Measurements from ENCODE around the gene IER2.
"Not testable (repeated sequence)": the region's sequence is repeated elsewhere in the genome, so short reads cannot be mapped to it uniquely, and the experiment has no call there.

The IER2 gene

DNA sequence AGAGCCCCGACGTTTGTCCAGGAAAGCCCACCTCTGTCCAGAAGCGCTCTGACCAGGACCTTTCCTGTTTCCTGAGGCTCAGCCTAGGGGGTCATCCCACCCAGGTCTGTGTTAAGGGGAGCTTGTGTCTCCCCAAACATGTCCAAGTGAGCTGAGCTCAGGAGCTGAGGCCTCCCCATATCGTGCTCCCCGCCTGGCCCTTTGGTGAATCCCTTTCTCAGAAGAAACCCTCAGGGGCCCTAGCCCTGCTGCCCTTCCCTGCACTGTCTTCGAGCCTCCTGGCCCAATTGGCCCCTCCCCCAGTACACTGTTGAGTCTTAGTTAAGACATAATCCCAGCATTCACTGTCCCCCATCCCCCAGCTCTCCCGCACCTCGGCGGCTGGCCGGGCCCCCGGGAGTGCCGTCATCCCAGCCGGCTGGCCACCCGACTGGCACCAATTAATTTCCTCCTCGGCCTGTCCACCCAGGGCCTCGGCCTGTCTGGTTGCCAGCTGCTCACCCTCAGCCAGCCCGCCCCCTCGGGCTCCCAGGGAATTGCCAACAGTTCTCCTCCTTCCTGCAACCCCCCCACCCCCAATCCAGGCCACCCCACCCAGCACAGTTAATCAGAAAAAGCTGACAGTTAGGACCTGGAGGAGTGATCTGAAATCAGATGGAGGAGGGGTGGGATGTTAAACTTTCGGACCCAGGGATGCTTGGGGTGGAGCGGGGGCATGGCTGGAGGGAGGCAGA, 13.6 kb downstream of the IER2 start:
- Histone ChIP-seq H3K27me3 (ENCODE audit: insufficient read depth, low read length, poor library complexity) (no peaks in the 10 kb centered on the region), H2AK5ac (ENCODE audit: low read length) (peak overlapping the region; percentile 99), H2BK120ac (ENCODE audit: low read depth, low read length) (peak overlapping the region; percentile 90), H3K4me1 (ENCODE audit: control insufficient read depth, low read depth, low read length) (peaks cover 15% of the 10 kb centered on the region), H3K79me2 (ENCODE audit: control insufficient read depth, insufficient read depth, low read length) (no peaks in the 10 kb centered on the region), H3K4me2 (ENCODE audit: low read length) (peak overlapping the region; percentile 61), H2BK15ac (replicated peaks; ENCODE audit: low read depth) (peak overlapping the region; percentile 99), H2BK5ac (ENCODE audit: low read length) (peak overlapping the region; percentile 99), H3K27ac (ENCODE audit: low read depth, low read length) (peak overlapping the region; percentile 95), H3K23ac (ENCODE audit: low read length) (peak overlapping the region; percentile 7), H3K9ac (ENCODE audit: low read length) (peak overlapping the region; percentile 91), H4K8ac (ENCODE audit: low read depth, low read length) (peak overlapping the region; percentile 41), H3K36me3 (ENCODE audit: control insufficient read depth, insufficient read depth, low read length) (no peaks in the 10 kb centered on the region), H3K56ac (ENCODE audit: low read length) (peak overlapping the region; percentile 96), H3K4me3 (ENCODE audit: low read length) (no peak overlapping the region), H3K18ac (ENCODE audit: low read length) (peak overlapping the region; percentile 98), H3K79me1 (ENCODE audit: low read length) (no peaks in the 10 kb centered on the region), H3K4ac (ENCODE audit: low read depth, low read length) (peak overlapping the region; percentile 94), H4K5ac (ENCODE audit: low read length) (peak overlapping the region; percentile 99)
- peak; percentile 97 for DNase-seq
- WGBS (ENCODE audit: extremely low coverage, insufficient coverage, low lambda C conversion rate), result no CpG with 5 or more reads among the region's 20 CpGs

DNA sequence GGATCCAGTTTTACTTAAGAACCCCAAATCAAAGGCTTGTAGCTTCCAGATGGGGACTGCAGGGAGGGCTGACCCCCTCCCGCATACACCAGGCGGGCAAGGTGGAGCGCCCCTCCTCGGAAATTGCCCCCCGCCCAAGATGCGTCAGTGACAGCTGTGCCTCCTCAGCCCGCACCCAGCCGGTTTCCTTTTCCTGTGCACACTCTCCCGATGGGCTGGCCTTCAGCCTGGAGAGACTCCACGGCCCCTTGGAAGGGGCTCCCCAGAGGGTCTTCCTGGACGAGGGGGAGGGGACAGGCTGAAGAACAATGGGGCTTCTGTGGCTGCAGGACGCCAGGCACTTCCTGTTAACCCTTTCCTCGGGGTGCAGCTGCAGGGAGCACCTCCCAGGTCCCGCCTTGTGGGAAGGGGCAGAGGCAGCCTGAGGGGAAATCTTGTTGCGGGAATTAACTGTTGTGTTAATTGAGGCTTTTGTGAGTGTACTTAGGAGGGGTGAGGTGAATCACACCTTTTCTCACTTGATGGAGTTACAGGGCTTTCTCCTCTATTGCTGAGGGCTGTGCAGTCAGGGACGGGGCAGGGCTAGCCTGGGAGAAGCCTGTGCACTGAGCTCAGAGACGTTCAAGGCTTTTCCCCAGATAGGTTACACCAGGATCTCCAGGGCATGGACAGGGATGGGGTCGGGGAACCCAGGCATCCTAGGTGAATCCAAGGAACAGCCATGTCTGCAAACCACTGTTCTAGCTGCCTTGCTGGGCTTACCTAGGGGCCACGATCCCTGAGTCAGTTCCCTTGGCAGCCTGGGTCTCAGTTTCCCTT, 14.3 kb downstream of the IER2 start:
- peak overlapping the region; percentile 96 for H3K56ac ChIP-seq (ENCODE audit: low read length)
- H3K9ac ChIP-seq (ENCODE audit: low read length), result peak overlapping the region; percentile 91
- peak overlapping the region; percentile 94 for H3K4ac ChIP-seq (ENCODE audit: low read depth, low read length)
- H3K36me3 ChIP-seq (ENCODE audit: control insufficient read depth, insufficient read depth, low read length), result no peaks in the 10 kb centered on the region
- no peak overlapping the region for H2BK15ac ChIP-seq (replicated peaks; ENCODE audit: low read depth)
- DNase-seq, result peak; percentile 99
- peak overlapping the region; percentile 83 for H3K18ac ChIP-seq (ENCODE audit: low read length)
- H4K8ac ChIP-seq (ENCODE audit: low read depth, low read length), result peak overlapping the region; percentile 41
- no peaks in the 10 kb centered on the region for H3K79me2 ChIP-seq (ENCODE audit: control insufficient read depth, insufficient read depth, low read length)
- H2AK5ac ChIP-seq (ENCODE audit: low read length), result peak overlapping the region; percentile 77
- no peaks in the 10 kb centered on the region for H3K27me3 ChIP-seq (ENCODE audit: insufficient read depth, low read length, poor library complexity)
- peak overlapping the region; percentile 25 for H3K4me2 ChIP-seq (ENCODE audit: low read length)
- peak overlapping the region; percentile 31 for H3K23ac ChIP-seq (ENCODE audit: low read length)
- H2BK120ac ChIP-seq (ENCODE audit: low read depth, low read length), result peak overlapping the region; percentile 78
- peak overlapping the region; percentile 64 for H4K5ac ChIP-seq (ENCODE audit: low read length)
- H3K79me1 ChIP-seq (ENCODE audit: low read length), result no peaks in the 10 kb centered on the region
- H2BK5ac ChIP-seq (ENCODE audit: low read length), result peak overlapping the region; percentile 99
- peak overlapping the region; percentile 95 for H3K27ac ChIP-seq (ENCODE audit: low read depth, low read length)
- peaks cover 15% of the 10 kb centered on the region for H3K4me1 ChIP-seq (ENCODE audit: control insufficient read depth, low read depth, low read length)
- no CpG with 5 or more reads among the region's 19 CpGs for WGBS (ENCODE audit: extremely low coverage, insufficient coverage, low lambda C conversion rate)
- no peak overlapping the region for H3K4me3 ChIP-seq (ENCODE audit: low read length)

DNA sequence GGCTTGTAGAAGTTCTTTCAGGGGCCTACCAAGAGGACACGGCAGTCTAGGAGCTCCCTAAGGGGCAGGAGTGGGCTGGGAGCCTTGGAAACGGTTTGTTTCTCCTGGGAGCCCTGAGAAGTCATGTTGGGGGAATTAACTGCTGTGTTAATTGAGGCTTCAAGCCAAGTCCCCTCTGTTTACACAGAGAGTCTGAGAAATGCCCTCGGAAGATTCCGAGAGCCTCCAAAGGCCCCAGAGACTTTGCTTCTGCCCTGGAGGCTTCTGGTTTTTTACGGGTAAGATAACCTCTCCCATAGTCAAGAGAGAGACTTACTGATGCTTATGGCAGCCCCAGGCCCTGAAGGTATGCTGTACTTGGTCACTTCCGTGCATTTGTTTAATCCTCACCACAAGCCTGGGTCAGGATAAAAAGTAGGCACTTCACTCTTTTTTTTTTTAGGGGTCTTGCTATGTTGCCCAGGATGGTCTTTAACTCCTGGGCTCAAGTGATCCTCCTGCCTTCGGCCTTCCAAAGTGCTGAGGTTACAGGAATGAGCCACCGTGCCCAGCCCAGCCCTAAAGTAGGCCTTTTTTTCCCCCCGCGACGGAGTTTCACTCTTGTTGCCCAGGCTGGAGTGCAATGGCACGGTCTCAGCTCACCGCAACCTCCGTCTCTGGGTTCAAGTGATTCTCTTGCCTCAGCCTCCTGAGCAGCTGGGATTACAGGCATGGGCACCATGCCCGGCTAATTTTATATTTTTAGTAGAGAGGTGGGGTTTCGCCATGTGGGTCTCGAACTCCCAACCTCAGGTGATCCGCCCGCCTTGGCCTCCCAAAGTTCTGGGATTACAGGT, 15.2 kb downstream of the IER2 start:
- Histone ChIP-seq H2BK15ac (replicated peaks; ENCODE audit: low read depth) (peak overlapping the region; percentile 14), H3K4ac (ENCODE audit: low read depth, low read length) (peak overlapping the region; percentile 74), H3K27ac (ENCODE audit: low read depth, low read length) (peak overlapping the region; percentile 95), H3K27me3 (ENCODE audit: insufficient read depth, low read length, poor library complexity) (no peaks in the 10 kb centered on the region), H3K9ac (ENCODE audit: low read length) (peak overlapping the region; percentile 69), H2BK5ac (ENCODE audit: low read length) (peak overlapping the region; percentile 99), H3K18ac (ENCODE audit: low read length) (peak overlapping the region; percentile 29), H3K4me2 (ENCODE audit: low read length) (peak overlapping the region; percentile 25), H3K4me1 (ENCODE audit: control insufficient read depth, low read depth, low read length) (peaks cover 15% of the 10 kb centered on the region), H3K36me3 (ENCODE audit: control insufficient read depth, insufficient read depth, low read length) (no peaks in the 10 kb centered on the region), H3K56ac (ENCODE audit: low read length) (peak overlapping the region; percentile 91), H4K5ac (ENCODE audit: low read length) (peak overlapping the region; percentile 64), H3K79me1 (ENCODE audit: low read length) (no peaks in the 10 kb centered on the region), H2AK5ac (ENCODE audit: low read length) (peak overlapping the region; percentile 77), H4K8ac (ENCODE audit: low read depth, low read length) (no peak overlapping the region), H3K4me3 (ENCODE audit: low read length) (no peak overlapping the region), H2BK120ac (ENCODE audit: low read depth, low read length) (peak overlapping the region; percentile 47), H3K23ac (ENCODE audit: low read length) (peak overlapping the region; percentile 31), H3K79me2 (ENCODE audit: control insufficient read depth, insufficient read depth, low read length) (no peaks in the 10 kb centered on the region)
- WGBS (ENCODE audit: extremely low coverage, insufficient coverage, low lambda C conversion rate), result no CpG with 5 or more reads among the region's 19 CpGs
- peak; percentile 84 for DNase-seq

DNA sequence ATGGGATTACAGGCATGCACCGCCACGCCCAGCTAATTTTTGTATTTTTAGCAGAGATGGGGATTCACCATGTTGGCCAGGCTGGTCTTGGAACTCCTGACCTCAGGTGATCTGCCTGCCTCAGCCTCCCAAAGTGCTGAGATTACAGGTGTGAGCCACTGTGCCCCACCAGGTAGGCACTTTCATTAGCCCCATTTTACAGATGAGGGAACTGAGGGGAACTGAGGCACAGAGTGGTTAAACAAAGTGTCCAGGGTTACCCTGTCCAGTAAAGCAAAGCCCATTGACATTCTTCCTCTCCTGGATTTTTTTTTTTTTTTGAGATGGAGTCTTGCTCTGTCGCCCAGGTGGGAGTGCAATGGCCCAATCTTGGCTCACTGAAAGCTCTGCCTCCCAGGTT, 15.9 kb downstream of the IER2 start:
- not testable (repeated sequence) for H3K36me3 ChIP-seq (ENCODE audit: control insufficient read depth, insufficient read depth, low read length); H3K4me2 ChIP-seq (ENCODE audit: low read length); H3K4me3 ChIP-seq (ENCODE audit: low read length); H3K9ac ChIP-seq (ENCODE audit: low read length); H4K5ac ChIP-seq (ENCODE audit: low read length); DNase-seq; H2BK5ac ChIP-seq (ENCODE audit: low read length); H2BK15ac ChIP-seq (replicated peaks; ENCODE audit: low read depth); H4K8ac ChIP-seq (ENCODE audit: low read depth, low read length); H2AK5ac ChIP-seq (ENCODE audit: low read length); H2BK120ac ChIP-seq (ENCODE audit: low read depth, low read length); H3K27me3 ChIP-seq (ENCODE audit: insufficient read depth, low read length, poor library complexity); H3K79me2 ChIP-seq (ENCODE audit: control insufficient read depth, insufficient read depth, low read length); H3K27ac ChIP-seq (ENCODE audit: low read depth, low read length); H3K18ac ChIP-seq (ENCODE audit: low read length); H3K23ac ChIP-seq (ENCODE audit: low read length); H3K79me1 ChIP-seq (ENCODE audit: low read length); H3K4ac ChIP-seq (ENCODE audit: low read depth, low read length)
- no CpG with 5 or more reads among the region's 3 CpGs for WGBS (ENCODE audit: extremely low coverage, insufficient coverage, low lambda C conversion rate)
- peak overlapping the region; percentile 46 for H3K56ac ChIP-seq (ENCODE audit: low read length)
- peaks cover 14% of the 10 kb centered on the region for H3K4me1 ChIP-seq (ENCODE audit: control insufficient read depth, low read depth, low read length)

DNA sequence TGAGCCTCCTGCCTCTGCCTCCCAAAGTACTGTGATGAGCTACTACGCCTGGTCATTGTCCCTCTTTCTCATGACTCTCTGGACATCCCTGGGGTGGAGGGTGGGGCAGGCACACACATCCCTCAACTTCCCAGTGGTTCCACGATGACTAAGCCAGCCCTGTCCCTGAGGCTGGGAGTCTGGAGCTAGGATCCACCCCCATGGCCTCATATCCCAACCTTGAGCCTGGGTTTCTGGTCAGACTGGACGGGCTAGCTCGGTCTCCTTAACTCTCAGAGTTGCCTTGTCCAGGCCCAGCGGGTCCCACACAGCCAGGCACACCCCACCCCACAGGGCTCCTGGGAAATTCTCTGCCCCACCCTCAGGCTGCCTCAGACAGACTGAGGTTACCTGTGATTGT, 19.6 kb downstream of the IER2 start:
- Histone ChIP-seq H2BK15ac (replicated peaks; ENCODE audit: low read depth) (no peak overlapping the region), H3K4ac (ENCODE audit: low read depth, low read length) (no peak overlapping the region), H4K5ac (ENCODE audit: low read length) (no peak overlapping the region), H2AK5ac (ENCODE audit: low read length) (no peak overlapping the region), H3K79me1 (ENCODE audit: low read length) (no peaks in the 10 kb centered on the region), H3K4me2 (ENCODE audit: low read length) (no peak overlapping the region), H3K27me3 (ENCODE audit: insufficient read depth, low read length, poor library complexity) (no peaks in the 10 kb centered on the region), H4K8ac (ENCODE audit: low read depth, low read length) (no peak overlapping the region), H3K18ac (ENCODE audit: low read length) (no peak overlapping the region), H3K4me1 (ENCODE audit: control insufficient read depth, low read depth, low read length) (peaks cover 10% of the 10 kb centered on the region), H3K9ac (ENCODE audit: low read length) (no peak overlapping the region), H3K4me3 (ENCODE audit: low read length) (no peak overlapping the region), H2BK120ac (ENCODE audit: low read depth, low read length) (no peak overlapping the region), H3K23ac (ENCODE audit: low read length) (no peak overlapping the region), H3K79me2 (ENCODE audit: control insufficient read depth, insufficient read depth, low read length) (no peaks in the 10 kb centered on the region), H3K56ac (ENCODE audit: low read length) (no peak overlapping the region), H3K36me3 (ENCODE audit: control insufficient read depth, insufficient read depth, low read length) (no peaks in the 10 kb centered on the region), H3K27ac (ENCODE audit: low read depth, low read length) (no peak overlapping the region), H2BK5ac (ENCODE audit: low read length) (no peak overlapping the region)
- DNase-seq, result no peak
- no CpG with 5 or more reads among the region's 5 CpGs for WGBS (ENCODE audit: extremely low coverage, insufficient coverage, low lambda C conversion rate)
